Measurements from ENCODE around the gene AK5. TPM values are rescaled to one million over a fixed set of nuclear protein-coding genes. Genes with fewer than 3 reads are reported as not detected.
"Not testable (repeated sequence)": the region's sequence is repeated elsewhere in the genome, so short reads cannot be mapped to it uniquely, and the experiment has no call there.

AK5 gene
- total RNA-seq, 2 experiments from 2014 or later, result 7.0 to 9.1 TPM

DNA sequence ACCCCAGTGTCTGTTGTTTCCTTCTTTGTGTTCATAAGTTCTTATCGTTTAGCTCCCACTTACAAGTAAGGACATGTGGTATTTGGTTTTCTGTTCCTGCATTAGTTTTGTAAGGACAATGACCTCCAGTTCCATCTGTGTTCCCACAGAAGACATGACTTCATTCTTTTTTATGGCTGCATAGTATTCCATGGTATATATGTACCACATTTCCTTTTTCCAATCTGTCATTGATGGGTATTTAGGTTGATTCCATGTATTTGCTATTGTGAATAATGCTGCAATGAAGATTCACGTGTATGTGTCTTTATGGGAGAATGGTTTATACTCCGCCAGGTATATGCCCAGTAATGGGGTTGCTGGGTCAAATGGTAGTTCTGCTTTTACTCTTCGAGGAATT lies 127.1 kb downstream of the AK5 start:
- DNase-seq; H3K4me3 Mint-ChIP-seq; H3K9me3 Mint-ChIP-seq; H3K27me3 Mint-ChIP-seq (ENCODE audit: low read depth); intact Hi-C loops (cut with micrococcal nuclease); H3K27ac Mint-ChIP-seq; CTCF ChIA-PET: not testable (repeated sequence)
- H3K36me3 Mint-ChIP-seq (ENCODE audit: low read depth), result peaks cover 12% of the 10 kb centered on the region
- H3K4me1 Mint-ChIP-seq (ENCODE audit: low read depth), result peaks cover 24% of the 10 kb centered on the region

DNA sequence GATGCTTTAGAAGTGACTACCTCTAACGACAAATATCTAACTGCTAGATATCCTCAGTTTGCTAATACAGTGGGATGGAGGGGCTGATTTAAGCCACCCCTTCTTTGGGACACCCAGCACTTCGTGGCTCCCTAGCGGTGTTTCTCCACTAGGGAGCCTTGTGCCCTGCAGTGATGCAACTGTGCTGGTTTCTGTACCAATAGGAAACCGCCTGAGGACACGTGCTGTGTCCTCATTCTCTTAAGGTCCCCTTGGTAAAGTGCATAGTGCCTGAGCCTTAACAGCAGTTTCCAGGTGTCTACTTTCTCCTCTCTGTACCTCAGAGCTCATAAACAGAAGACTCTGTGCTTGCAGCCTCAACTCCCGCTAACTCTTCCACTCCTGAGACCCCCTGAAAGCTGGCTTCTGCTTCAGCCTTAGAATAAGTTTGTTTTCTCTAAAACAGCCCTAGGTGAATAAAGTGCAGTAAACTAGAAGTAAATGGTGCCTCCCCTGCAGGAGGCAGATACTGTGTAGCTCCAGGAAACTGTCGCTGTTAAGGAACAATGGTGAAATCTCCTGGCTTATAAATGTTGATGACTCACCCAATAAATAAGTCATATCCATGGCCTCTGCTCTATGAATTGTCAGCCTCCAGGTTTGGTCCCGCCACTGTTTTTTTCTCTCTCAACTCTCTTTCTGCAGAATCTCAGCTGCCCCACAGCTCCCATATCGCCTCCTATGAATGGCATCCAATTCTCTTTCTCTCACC lies 130.4 kb downstream of the AK5 start:
- intact Hi-C loops (cut with micrococcal nuclease), result no loop called here
- Mint-ChIP-seq H3K27ac (no peak overlapping the region), H3K4me1 (ENCODE audit: low read depth) (peaks cover 21% of the 10 kb centered on the region), H3K9me3 (peaks cover 5% of the 10 kb centered on the region), H3K36me3 (ENCODE audit: low read depth) (peaks cover 14% of the 10 kb centered on the region), H3K4me3 (no peak overlapping the region), H3K27me3 (ENCODE audit: low read depth) (no peaks in the 10 kb centered on the region)
- no peak for DNase-seq
- CTCF ChIA-PET, result no interaction called here

GRCh38 chr1:77412820-77413530 lies 131.2 kb downstream of the AK5 start:
- Mint-ChIP-seq H3K27ac (no peak overlapping the region), H3K36me3 (ENCODE audit: low read depth) (peaks cover 18% of the 10 kb centered on the region), H3K27me3 (ENCODE audit: low read depth) (no peaks in the 10 kb centered on the region), H3K4me3 (no peak overlapping the region), H3K4me1 (ENCODE audit: low read depth) (peaks cover 21% of the 10 kb centered on the region), H3K9me3 (peaks cover 6% of the 10 kb centered on the region)
- intact Hi-C loops (cut with micrococcal nuclease), result no loop called here
- no peak for DNase-seq
- CTCF ChIA-PET, result no interaction called here

GRCh38 chr1:77413541-77414335 lies 131.9 kb downstream of the AK5 start:
- Mint-ChIP-seq H3K4me3 (peak overlapping the region; percentile 19), H3K9me3 (peaks cover 7% of the 10 kb centered on the region), H3K4me1 (ENCODE audit: low read depth) (peaks cover 24% of the 10 kb centered on the region), H3K27ac (no peak overlapping the region), H3K27me3 (ENCODE audit: low read depth) (no peaks in the 10 kb centered on the region), H3K36me3 (ENCODE audit: low read depth) (peaks cover 23% of the 10 kb centered on the region)
- CTCF ChIA-PET, result no interaction called here
- DNase-seq, result no peak
- intact Hi-C loops (cut with micrococcal nuclease), result loop anchor here (2.0 kb wide), 1 partner anchor 265 kb away; no protein-coding TSS in a partner anchor

- H3K36me3 Mint-ChIP-seq (ENCODE audit: low read depth), result peaks cover 26% of the 10 kb centered on the region
- H3K4me1 Mint-ChIP-seq (ENCODE audit: low read depth), result peaks cover 36% of the 10 kb centered on the region
- H3K4me3 Mint-ChIP-seq, result no peak overlapping the region
- CTCF ChIA-PET, result interaction anchor here (0.6 to 1.4 kb wide), 3 partner anchors 11 to 333 kb away, joined by 3 read pairs; no protein-coding TSS in a partner anchor
- intact Hi-C loops (cut with micrococcal nuclease), result loop anchor here (2.0 kb wide), 1 partner anchor 267 kb away; no protein-coding TSS in a partner anchor
- H3K9me3 Mint-ChIP-seq, result peaks cover 2% of the 10 kb centered on the region
- DNase-seq, result no peak
- H3K27me3 Mint-ChIP-seq (ENCODE audit: low read depth), result no peaks in the 10 kb centered on the region
- H3K27ac Mint-ChIP-seq, result no peak overlapping the region
Observed at GRCh38 chr1:77415579-77415978, 133.8 kb downstream of the AK5 start.

DNA sequence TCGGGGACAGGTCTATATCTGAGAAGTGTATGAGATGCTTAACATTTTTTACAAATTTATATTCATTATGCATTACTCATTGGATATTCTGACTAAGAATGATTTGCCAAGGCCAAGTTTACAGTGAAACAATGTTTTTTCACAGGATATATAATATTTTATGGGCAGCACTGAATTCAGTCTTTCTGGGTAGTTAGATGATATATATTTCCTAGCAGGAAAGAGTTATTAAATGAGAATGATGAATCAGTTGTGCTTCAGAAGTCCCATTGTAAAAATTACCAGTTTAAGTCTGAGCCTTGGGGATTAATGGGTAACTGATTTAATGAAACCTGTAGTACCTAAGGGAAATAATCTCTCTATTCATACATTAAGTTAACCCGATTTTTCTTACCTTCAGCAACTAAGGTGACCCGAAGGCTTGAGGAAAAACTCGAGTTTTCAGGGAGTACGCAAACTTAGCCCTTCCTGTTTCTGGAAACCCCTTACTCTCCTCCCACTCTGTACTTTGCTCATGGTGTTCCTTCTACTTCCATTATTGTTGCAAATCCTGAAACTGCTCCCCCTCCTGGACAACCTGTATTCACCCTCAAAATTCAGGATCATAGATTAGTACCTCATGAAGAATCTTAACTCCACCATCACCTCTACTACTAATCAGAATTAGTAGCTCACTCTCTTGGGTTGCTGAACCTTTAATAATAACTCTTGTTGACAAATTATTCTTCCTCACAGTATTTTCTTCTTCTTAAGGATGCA lies 135.1 kb downstream of the AK5 start:
- H3K4me3 Mint-ChIP-seq, result no peak overlapping the region
- CTCF ChIA-PET, result no interaction called here
- H3K27me3 Mint-ChIP-seq (ENCODE audit: low read depth), result no peaks in the 10 kb centered on the region
- DNase-seq, result no peak
- H3K36me3 Mint-ChIP-seq (ENCODE audit: low read depth), result peaks cover 26% of the 10 kb centered on the region
- H3K9me3 Mint-ChIP-seq, result peaks cover 2% of the 10 kb centered on the region
- H3K27ac Mint-ChIP-seq, result no peak overlapping the region
- peaks cover 49% of the 10 kb centered on the region for H3K4me1 Mint-ChIP-seq (ENCODE audit: low read depth)
- intact Hi-C loops (cut with micrococcal nuclease), result no loop called here

GRCh38 chr1:77418055-77418454 lies 136.2 kb downstream of the AK5 start:
- H3K9me3 Mint-ChIP-seq; DNase-seq; H3K27ac Mint-ChIP-seq; intact Hi-C loops (cut with micrococcal nuclease); H3K27me3 Mint-ChIP-seq (ENCODE audit: low read depth); H3K4me3 Mint-ChIP-seq: not testable (repeated sequence)
- CTCF ChIA-PET, result interaction anchor here (1.0 kb wide), 1 partner anchor 45 kb away, joined by 3 read pairs; no protein-coding TSS in a partner anchor
- Mint-ChIP-seq H3K36me3 (ENCODE audit: low read depth) (peaks cover 24% of the 10 kb centered on the region), H3K4me1 (ENCODE audit: low read depth) (peaks cover 48% of the 10 kb centered on the region)

DNA sequence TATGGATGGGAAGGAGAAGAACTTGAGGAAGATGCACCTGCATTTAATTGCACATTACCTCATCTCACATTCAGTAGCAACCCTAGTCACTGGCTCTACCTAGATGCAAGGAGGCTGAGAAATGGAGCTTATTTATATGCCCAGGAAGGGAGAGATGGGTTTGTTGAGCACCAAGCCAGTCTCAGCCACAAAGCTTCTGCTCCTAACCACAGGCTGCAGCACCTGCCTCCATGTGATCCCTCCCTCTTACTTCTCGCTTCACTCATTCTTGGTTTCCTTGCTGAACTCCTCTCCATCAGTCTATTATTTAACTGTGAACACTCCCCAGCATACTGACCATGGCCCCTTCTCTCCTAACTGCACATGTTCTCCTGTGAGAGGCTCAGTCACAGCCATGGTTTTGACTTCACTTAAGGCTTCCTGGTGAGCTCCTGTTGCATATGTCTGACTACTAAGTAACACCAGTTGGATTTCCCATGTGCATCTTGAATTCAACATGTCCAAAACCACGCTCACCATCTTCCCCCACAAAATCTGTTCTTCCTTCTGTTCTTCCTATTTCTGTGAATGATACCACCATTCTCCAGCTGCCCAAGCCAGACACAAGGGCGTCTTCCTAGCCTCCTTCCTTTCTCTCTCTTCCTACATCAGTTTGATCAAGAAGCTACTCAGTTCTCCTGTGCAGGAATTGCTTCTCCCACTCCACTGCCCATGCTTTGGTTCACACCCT lies 139.8 kb downstream of the AK5 start:
- no peak overlapping the region for H3K27ac Mint-ChIP-seq
- peaks cover 14% of the 10 kb centered on the region for H3K9me3 Mint-ChIP-seq
- peaks cover 49% of the 10 kb centered on the region for H3K4me1 Mint-ChIP-seq (ENCODE audit: low read depth)

DNA sequence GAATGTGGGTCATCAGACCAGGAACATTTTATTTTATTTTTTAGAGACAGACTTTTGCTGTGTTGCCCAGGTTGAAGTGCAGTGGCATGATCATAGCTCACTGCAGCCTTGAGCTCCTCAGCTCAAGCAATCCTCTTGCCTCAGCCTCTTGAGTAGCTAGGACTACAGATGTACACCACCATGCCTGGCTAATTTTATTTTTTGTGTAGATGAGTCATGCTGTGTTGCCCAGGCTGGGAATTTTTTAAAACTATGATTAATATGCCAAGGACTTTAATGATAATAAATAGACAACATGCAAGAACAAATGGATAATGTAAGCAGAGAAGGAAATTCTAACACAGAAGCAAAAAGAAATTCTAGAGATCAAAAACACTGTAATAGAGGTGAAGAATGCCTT lies 142.4 kb downstream of the AK5 start:
- intact Hi-C loops (cut with micrococcal nuclease), result loop anchor here (5.0 kb wide), 1 partner anchor 1637 kb away; the partner anchor contains the start of gene RABGGTB
- Mint-ChIP-seq H3K27me3 (ENCODE audit: low read depth) (no peaks in the 10 kb centered on the region), H3K4me1 (ENCODE audit: low read depth) (peaks cover 47% of the 10 kb centered on the region), H3K9me3 (peaks cover 19% of the 10 kb centered on the region), H3K27ac (no peak overlapping the region), H3K4me3 (no peak overlapping the region), H3K36me3 (ENCODE audit: low read depth) (peaks cover 19% of the 10 kb centered on the region)
- no peak for DNase-seq
- CTCF ChIA-PET, result interaction anchor here (1.0 kb wide), 1 partner anchor 19 kb away, joined by 4 read pairs; no protein-coding TSS in a partner anchor

More for the DNA sequence above, 139.8 kb downstream of the AK5 start:
- Mint-ChIP-seq H3K4me3 (no peak overlapping the region), H3K27me3 (ENCODE audit: low read depth) (no peaks in the 10 kb centered on the region), H3K36me3 (ENCODE audit: low read depth) (peaks cover 29% of the 10 kb centered on the region)
- peak; percentile 42 for DNase-seq
- CTCF ChIA-PET, result interaction anchor here (0.6 to 0.9 kb wide), 2 partner anchors 47 to 110 kb away, joined by 3 to 4 read pairs; no protein-coding TSS in a partner anchor
- intact Hi-C loops (cut with micrococcal nuclease), result loop anchor here (1.0 to 5.0 kb wide), 2 partner anchors 9 to 1634 kb away; partner anchors contain the start of gene RABGGTB

DNA sequence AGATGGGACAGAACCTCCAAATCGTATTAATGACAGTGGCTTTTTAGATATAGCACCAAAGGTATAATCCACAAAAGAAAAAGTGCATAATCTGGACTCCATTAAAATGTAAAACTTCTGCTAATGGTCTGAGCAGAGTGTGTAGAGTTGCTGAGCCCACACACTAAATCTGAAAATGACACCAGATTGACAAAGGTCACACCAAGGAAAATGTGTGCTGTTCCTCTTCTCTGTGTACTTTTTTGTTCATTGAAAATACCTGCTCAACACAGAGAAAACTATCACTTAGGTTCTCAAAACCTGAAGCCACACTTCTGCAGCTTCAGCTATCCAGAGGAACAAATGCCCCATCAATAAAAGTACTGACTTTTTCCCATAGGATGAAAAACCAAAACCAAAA lies 146.2 kb downstream of the AK5 start:
- Mint-ChIP-seq H3K9me3 (peaks cover 19% of the 10 kb centered on the region), H3K4me1 (ENCODE audit: low read depth) (peaks cover 23% of the 10 kb centered on the region), H3K27me3 (ENCODE audit: low read depth) (no peaks in the 10 kb centered on the region), H3K36me3 (ENCODE audit: low read depth) (peaks cover 16% of the 10 kb centered on the region), H3K4me3 (no peak overlapping the region), H3K27ac (no peak overlapping the region)
- intact Hi-C loops (cut with micrococcal nuclease), result no loop called here
- no peak for DNase-seq
- CTCF ChIA-PET, result no interaction called here
